Fibroblast of the aortic adventitia (primary cell): ENCODE results near the gene OR1A2. TPM values are rescaled to one million over a fixed set of nuclear protein-coding genes. Genes with fewer than 3 reads are reported as not detected.
"Not testable (repeated sequence)": the region's sequence is repeated elsewhere in the genome, so short reads cannot be mapped to it uniquely, and the experiment has no call there.

Source experiments
- DNase-seq: peaks from one replicate; pipeline ENCODE4 v3.0.0-alpha.2; 2010; ENCODE audit warnings: low read depth
- H3K4me3 ChIP-seq: 2 replicates; pipeline ENCODE4 v1.5.1; 2011; ENCODE audit warnings: low read depth, mild to moderate bottlenecking, control low read depth, low read length, moderate library complexity
- total RNA-seq: library from RNA; depleted of rRNA; stranded (reverse); fragments of >200 nt; gene quantifications from 2 replicates; pipeline ENCODE4 v1.2.3, GENCODE V29; 2012; ENCODE audit warnings: low replicate concordance
- TF ChIP-seq, protein P1 (sequence below): IDR thresholded peaks from 2 replicates; pipeline ENCODE4 v1.5.1; 2011; ENCODE audit warnings: mild to moderate bottlenecking, low read length, control low read depth, inconsistent platforms; ENCODE audit not compliant: insufficient read depth

Gene OR1A2
- total RNA-seq, 1 donor = not detected

- no peak for DNase-seq
- TF ChIP-seq, protein P1, sequence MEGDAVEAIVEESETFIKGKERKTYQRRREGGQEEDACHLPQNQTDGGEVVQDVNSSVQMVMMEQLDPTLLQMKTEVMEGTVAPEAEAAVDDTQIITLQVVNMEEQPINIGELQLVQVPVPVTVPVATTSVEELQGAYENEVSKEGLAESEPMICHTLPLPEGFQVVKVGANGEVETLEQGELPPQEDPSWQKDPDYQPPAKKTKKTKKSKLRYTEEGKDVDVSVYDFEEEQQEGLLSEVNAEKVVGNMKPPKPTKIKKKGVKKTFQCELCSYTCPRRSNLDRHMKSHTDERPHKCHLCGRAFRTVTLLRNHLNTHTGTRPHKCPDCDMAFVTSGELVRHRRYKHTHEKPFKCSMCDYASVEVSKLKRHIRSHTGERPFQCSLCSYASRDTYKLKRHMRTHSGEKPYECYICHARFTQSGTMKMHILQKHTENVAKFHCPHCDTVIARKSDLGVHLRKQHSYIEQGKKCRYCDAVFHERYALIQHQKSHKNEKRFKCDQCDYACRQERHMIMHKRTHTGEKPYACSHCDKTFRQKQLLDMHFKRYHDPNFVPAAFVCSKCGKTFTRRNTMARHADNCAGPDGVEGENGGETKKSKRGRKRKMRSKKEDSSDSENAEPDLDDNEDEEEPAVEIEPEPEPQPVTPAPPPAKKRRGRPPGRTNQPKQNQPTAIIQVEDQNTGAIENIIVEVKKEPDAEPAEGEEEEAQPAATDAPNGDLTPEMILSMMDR = no peak
- H3K4me3 ChIP-seq = no peak overlapping the region
These were observed 16.3 kb downstream of the OR1A2 start for GRCh38 chr17:3213587-3213986.

- H3K4me3 ChIP-seq = not testable (repeated sequence)
These were observed 22.7 kb downstream of the OR1A2 start for GRCh38 chr17:3219978-3220377.

GRCh38 chr17:3221850-3222249 is 24.5 kb downstream of the OR1A2 start:
- no peak for DNase-seq
- TF ChIP-seq, protein P1 = no peak
- H3K4me3 ChIP-seq = no peak overlapping the region

More at GRCh38 chr17:3219978-3220377, 22.7 kb downstream of the OR1A2 start:
- DNase-seq = not testable (repeated sequence)

GRCh38 chr17:3222505-3222904 is 25.2 kb downstream of the OR1A2 start:
- TF ChIP-seq, protein P1 = no peak
- H3K4me3 ChIP-seq = no peak overlapping the region
- no peak for DNase-seq

- DNase-seq = not testable (repeated sequence)
These were observed 27.5 kb downstream of the OR1A2 start for GRCh38 chr17:3224721-3225352.

GRCh38 chr17:3232300-3232699 is 35.0 kb downstream of the OR1A2 start:
- not testable (repeated sequence) for H3K4me3 ChIP-seq, DNase-seq

More at GRCh38 chr17:3224721-3225352, 27.5 kb downstream of the OR1A2 start:
- not testable (repeated sequence) for H3K4me3 ChIP-seq

- not testable (repeated sequence) for DNase-seq, H3K4me3 ChIP-seq
These were observed 41.4 kb downstream of the OR1A2 start for GRCh38 chr17:3238685-3239084.

DNA sequence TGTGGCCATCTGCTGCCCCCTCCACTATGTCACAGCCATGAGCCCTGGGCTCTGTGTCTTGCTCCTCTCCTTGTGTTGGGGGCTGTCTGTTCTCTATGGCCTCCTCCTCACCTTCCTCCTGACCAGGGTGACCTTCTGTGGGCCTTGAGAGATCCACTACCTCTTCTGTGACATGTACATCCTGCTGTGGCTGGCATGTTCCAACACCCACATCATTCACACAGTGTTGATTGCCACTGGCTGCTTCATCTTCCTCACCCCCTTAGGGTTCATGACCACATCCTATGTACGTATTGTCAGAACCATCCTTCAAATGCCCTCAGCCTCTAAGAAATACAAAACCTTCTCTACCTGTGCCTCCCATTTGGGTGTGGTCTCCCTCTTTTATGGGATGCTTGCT is 43.7 kb downstream of the OR1A2 start:
- not testable (repeated sequence) for DNase-seq

GRCh38 chr17:3244841-3245240 is 47.5 kb downstream of the OR1A2 start:
- not testable (repeated sequence) for DNase-seq, H3K4me3 ChIP-seq

More for the DNA sequence above, 43.7 kb downstream of the OR1A2 start:
- not testable (repeated sequence) for H3K4me3 ChIP-seq

Other genes with a start within 250 kb of the OR1A2 start
- not detected in 2 replicates for gene OR1D5, start 133.9 kb upstream of the OR1A2 start, total RNA-seq
- gene OR1D2, start 93.1 kb upstream of the OR1A2 start, total RNA-seq = not detected in 2 replicates
- not detected in 2 replicates for gene OR1G1, start 70.0 kb upstream of the OR1A2 start, total RNA-seq
- not detected in 2 replicates for gene OR1A1, start 10.1 kb downstream of the OR1A2 start, total RNA-seq
- not detected in 2 replicates for gene OR3A1, start 100.8 kb downstream of the OR1A2 start, total RNA-seq
- not detected in 2 replicates for gene OR3A2, start 188.8 kb downstream of the OR1A2 start, total RNA-seq
- not detected in 2 replicates for gene OR1E1, start 200.9 kb downstream of the OR1A2 start, total RNA-seq
- gene OR3A3, start 213.9 kb downstream of the OR1A2 start, total RNA-seq = not detected in 2 replicates
- gene OR1E2, start 236.3 kb downstream of the OR1A2 start, total RNA-seq = not detected in 2 replicates